PC-9 (cell line): ENCODE results near the gene BHMT2. TPM values are rescaled to one million over a fixed set of nuclear protein-coding genes. Genes with fewer than 3 reads are reported as not detected.

Experiments used
- BruUV-seq: library from RNA; stranded (reverse); fragments of 400-500 nt; replicated peaks from 2 replicates; lab custom pipeline; 2021; lab: Mats Ljungman, UMichigan
- CTCF ChIA-PET: fragments of 300-600 bp; sonication (Branson Sonifier 250); formaldehyde crosslinking; loops from one replicate; lab custom pipeline; 2022; ENCODE audit warnings: antibody characterized with exemption; lab: Charles Lee
- POLR2A ChIA-PET: fragments of 300-600 bp; sonication (Branson Sonifier 250); formaldehyde crosslinking; loops from one replicate; lab custom pipeline; 2022; ENCODE audit warnings: antibody characterized with exemption; ENCODE audit not compliant: unreplicated experiment; lab: Charles Lee
- DNase-seq, 2 experiments: peaks; one replicate each; pipeline versions ENCODE4 v3.0.0 to v3.0.0-alpha.2; 2015 to 2022; ENCODE audit warnings: mixed read lengths in 1 of 2
- H2AFZ ChIP-seq: fragments of 200-600 bp; sonication (generic); 2 replicates; pipeline ENCODE4 v1.8.1; 2017; ENCODE audit warnings: antibody characterized with exemption
- H3F3A ChIP-seq: fragments of 200-600 bp; sonication (generic); 2 replicates; pipeline ENCODE4 v1.8.1; 2017; ENCODE audit warnings: antibody characterized with exemption, mild to moderate bottlenecking, low read depth; ENCODE audit not compliant: insufficient read depth
- H3K27ac ChIP-seq: fragments of 200-600 bp; sonication (generic); 2 replicates; pipeline ENCODE4 v1.6.1; 2016; ENCODE audit warnings: mixed run types
- H3K27me3 ChIP-seq: fragments of 200-600 bp; sonication (generic); 2 replicates; pipeline ENCODE4 v1.6.1; 2016; ENCODE audit warnings: low read depth, mixed run types; ENCODE audit not compliant: insufficient read depth
- H3K36me3 ChIP-seq: fragments of 200-600 bp; sonication (generic); 2 replicates; pipeline ENCODE4 v1.6.1; 2016; ENCODE audit warnings: low read depth, mixed run types
- H3K4me1 ChIP-seq: fragments of 200-600 bp; sonication (generic); replicated peaks from 2 replicates; pipeline ENCODE4 v1.6.1; 2016; ENCODE audit warnings: mixed run types; ENCODE audit not compliant: insufficient read depth
- H3K4me2 ChIP-seq: fragments of 200-600 bp; sonication (generic); 2 replicates; pipeline ENCODE4 v1.6.1; 2017; ENCODE audit warnings: mixed run types
- H3K4me3 ChIP-seq: fragments of 200-600 bp; sonication (generic); 2 replicates; pipeline ENCODE4 v1.6.1; 2016; ENCODE audit warnings: mixed run types
- H3K79me2 ChIP-seq: fragments of 200-600 bp; sonication (generic); 2 replicates; pipeline ENCODE4 v1.6.1; 2017; ENCODE audit warnings: low read depth, mixed run types
- H3K9me2 ChIP-seq: fragments of 200-600 bp; sonication (generic); 2 replicates; pipeline ENCODE4 v1.8.1; 2017; ENCODE audit warnings: mild to moderate bottlenecking; ENCODE audit not compliant: insufficient read depth
- H3K9me3 ChIP-seq: fragments of 200-600 bp; sonication (generic); 2 replicates; pipeline ENCODE4 v1.8.1; 2016; ENCODE audit warnings: low read depth; ENCODE audit not compliant: insufficient read depth
- H4K20me1 ChIP-seq: fragments of 200-600 bp; sonication (generic); 2 replicates; pipeline ENCODE4 v1.8.1; 2017; ENCODE audit not compliant: insufficient read depth
- CTCF ChIP-seq: fragments of 200-600 bp; sonication (generic); conservative IDR thresholded peaks from 2 replicates; pipeline ENCODE4 v1.6.1; 2017; ENCODE audit warnings: mixed run types, antibody characterized with exemption, mild to moderate bottlenecking, moderate library complexity
- EZH2 ChIP-seq: fragments of 200-600 bp; sonication (generic); IDR thresholded peaks from 2 replicates; pipeline ENCODE4 v1.8.0; 2017; ENCODE audit warnings: antibody characterized with exemption, low read depth
- intact Hi-C: fragments of 100-400 bp; cut with micrococcal nuclease; formaldehyde crosslinking; loops from one replicate; pipeline ENCODE4 v1.10.0; 2022; ENCODE audit not compliant: unreplicated experiment
- total RNA-seq: library from RNA; stranded (reverse); gene quantifications from 2 replicates; pipeline ENCODE4 v1.2.3, GENCODE V29; 2021

BHMT2 gene
- total RNA-seq, 1 experiment from 2014 or later: not detected

- no peaks in the 10 kb centered on the region for H3K4me1 ChIP-seq
- no peak overlapping the region for H2AFZ ChIP-seq
- no peaks in the 10 kb centered on the region for H3K9me3 ChIP-seq
- DNase-seq: no peak
- no peaks in the 10 kb centered on the region for H3K36me3 ChIP-seq
- no peaks in the 10 kb centered on the region for H3K9me2 ChIP-seq
- CTCF ChIA-PET: no interaction called here
- intact Hi-C loops: no loop called here
- H3K27me3 ChIP-seq: no peaks in the 10 kb centered on the region
- BruUV-seq: no TSS peak
- no peaks in the 10 kb centered on the region for H3K79me2 ChIP-seq
- H3F3A ChIP-seq: no peaks in the 10 kb centered on the region
- H3K27ac ChIP-seq: no peak overlapping the region
- POLR2A ChIA-PET: no interaction called here
- TF ChIP-seq EZH2 (no peak), CTCF (no peak)
- no peak overlapping the region for H3K4me3 ChIP-seq
- H3K4me2 ChIP-seq: no peak overlapping the region
- H4K20me1 ChIP-seq: no peaks in the 10 kb centered on the region
Observed at GRCh38 chr5:79080804-79081203, 11.2 kb downstream of the BHMT2 start.

GRCh38 chr5:79081779-79082178, 12.2 kb downstream of the BHMT2 start:
- intact Hi-C loops: no loop called here
- Histone ChIP-seq H3K27ac (no peak overlapping the region), H3K27me3 (no peaks in the 10 kb centered on the region), H4K20me1 (no peaks in the 10 kb centered on the region), H3K79me2 (no peaks in the 10 kb centered on the region), H3K36me3 (no peaks in the 10 kb centered on the region), H3K4me1 (no peaks in the 10 kb centered on the region), H2AFZ (no peak overlapping the region), H3K9me3 (no peaks in the 10 kb centered on the region), H3K4me3 (no peak overlapping the region), H3F3A (no peaks in the 10 kb centered on the region), H3K9me2 (no peaks in the 10 kb centered on the region), H3K4me2 (no peak overlapping the region)
- POLR2A ChIA-PET: no interaction called here
- BruUV-seq: no TSS peak
- TF ChIP-seq CTCF (no peak), EZH2 (no peak)
- CTCF ChIA-PET: no interaction called here
- DNase-seq: no peak

- BruUV-seq: no TSS peak
- Histone ChIP-seq H3F3A (no peaks in the 10 kb centered on the region), H3K79me2 (no peaks in the 10 kb centered on the region), H3K9me3 (no peaks in the 10 kb centered on the region), H2AFZ (no peak overlapping the region), H3K9me2 (no peaks in the 10 kb centered on the region), H3K36me3 (no peaks in the 10 kb centered on the region), H3K4me1 (no peaks in the 10 kb centered on the region), H3K27me3 (no peaks in the 10 kb centered on the region), H3K27ac (no peak overlapping the region), H3K4me2 (no peak overlapping the region), H4K20me1 (no peaks in the 10 kb centered on the region), H3K4me3 (no peak overlapping the region)
- intact Hi-C loops: no loop called here
- no peak for DNase-seq
- TF ChIP-seq CTCF (no peak), EZH2 (no peak)
- ChIA-PET POLR2A (no interaction called here), CTCF (no interaction called here)
Observed at GRCh38 chr5:79086116-79086515, 16.5 kb downstream of the BHMT2 start.
